Renal pelvis (tissue), 4 donors: ENCODE data around the gene TSPAN9. TPM values are rescaled to one million over a fixed set of nuclear protein-coding genes. Genes with fewer than 3 reads are reported as not detected.

Experiments
- DNase-seq: peaks from one replicate; pipeline ENCODE4 v3.0.0-alpha.2; 2013
- polyA plus RNA-seq, 3 donors: library from polyadenylated mRNA; unstranded; fragments of 120-200 nt; gene quantifications; one replicate each; pipeline ENCODE4 v1.2.1, GENCODE V29; 2013; ENCODE audit not compliant: insufficient read length in 3 of 3

Gene TSPAN9
- polyA plus RNA-seq, 3 donors = 69.0 to 86.6 (median 83.3) TPM

- peak; percentile 59 for DNase-seq
Observed at GRCh38 chr12:3155702-3156370, 78.7 kb downstream of the TSPAN9 start.

GRCh38 chr12:3157581-3158323 is 80.6 kb downstream of the TSPAN9 start:
- DNase-seq = no peak

- no peak for DNase-seq
Observed at GRCh38 chr12:3158851-3159465, 81.8 kb downstream of the TSPAN9 start.

- DNase-seq = no peak
Observed at GRCh38 chr12:3160081-3160480, 82.9 kb downstream of the TSPAN9 start.

GRCh38 chr12:3161861-3162260 is 84.7 kb downstream of the TSPAN9 start:
- no peak for DNase-seq

GRCh38 chr12:3164454-3165077 is 87.4 kb downstream of the TSPAN9 start:
- DNase-seq = no peak

GRCh38 chr12:3165078-3165980 is 88.2 kb downstream of the TSPAN9 start:
- DNase-seq = no peak

- DNase-seq = no peak
Observed at GRCh38 chr12:3167636-3168035, 90.5 kb downstream of the TSPAN9 start.

GRCh38 chr12:3168223-3169221 is 91.3 kb downstream of the TSPAN9 start:
- DNase-seq = no peak

GRCh38 chr12:3170423-3171194 is 93.4 kb downstream of the TSPAN9 start:
- DNase-seq = no peak

- DNase-seq = no peak
Observed at GRCh38 chr12:3171195-3171591, 94.0 kb downstream of the TSPAN9 start.

GRCh38 chr12:3172124-3173007 is 95.2 kb downstream of the TSPAN9 start:
- no peak for DNase-seq

GRCh38 chr12:3173008-3173553 is 95.9 kb downstream of the TSPAN9 start:
- no peak for DNase-seq

GRCh38 chr12:3173912-3174311 is 96.7 kb downstream of the TSPAN9 start:
- DNase-seq = no peak

- no peak for DNase-seq
Observed at GRCh38 chr12:3175238-3175637, 98.1 kb downstream of the TSPAN9 start.

GRCh38 chr12:3176754-3177153 is 99.6 kb downstream of the TSPAN9 start:
- no peak for DNase-seq

- DNase-seq = no peak
Observed at GRCh38 chr12:3177778-3178425, 100.7 kb downstream of the TSPAN9 start.
